HG03558 (cell line): ENCODE measurements around the gene INPP5J.
"Not testable (repeated sequence)": the region's sequence is repeated elsewhere in the genome, so short reads cannot be mapped to it uniquely, and the experiment has no call there.

Experiments used
- ATAC-seq: cut with Tn5 transposase; IDR thresholded peaks from one replicate; pipeline ENCODE4 v1.9.1; 2021; ENCODE audit warnings: moderate number of reproducible peaks; ENCODE audit not compliant: unreplicated experiment; ENCODE audit errors: extremely low read depth

INPP5J gene

DNA sequence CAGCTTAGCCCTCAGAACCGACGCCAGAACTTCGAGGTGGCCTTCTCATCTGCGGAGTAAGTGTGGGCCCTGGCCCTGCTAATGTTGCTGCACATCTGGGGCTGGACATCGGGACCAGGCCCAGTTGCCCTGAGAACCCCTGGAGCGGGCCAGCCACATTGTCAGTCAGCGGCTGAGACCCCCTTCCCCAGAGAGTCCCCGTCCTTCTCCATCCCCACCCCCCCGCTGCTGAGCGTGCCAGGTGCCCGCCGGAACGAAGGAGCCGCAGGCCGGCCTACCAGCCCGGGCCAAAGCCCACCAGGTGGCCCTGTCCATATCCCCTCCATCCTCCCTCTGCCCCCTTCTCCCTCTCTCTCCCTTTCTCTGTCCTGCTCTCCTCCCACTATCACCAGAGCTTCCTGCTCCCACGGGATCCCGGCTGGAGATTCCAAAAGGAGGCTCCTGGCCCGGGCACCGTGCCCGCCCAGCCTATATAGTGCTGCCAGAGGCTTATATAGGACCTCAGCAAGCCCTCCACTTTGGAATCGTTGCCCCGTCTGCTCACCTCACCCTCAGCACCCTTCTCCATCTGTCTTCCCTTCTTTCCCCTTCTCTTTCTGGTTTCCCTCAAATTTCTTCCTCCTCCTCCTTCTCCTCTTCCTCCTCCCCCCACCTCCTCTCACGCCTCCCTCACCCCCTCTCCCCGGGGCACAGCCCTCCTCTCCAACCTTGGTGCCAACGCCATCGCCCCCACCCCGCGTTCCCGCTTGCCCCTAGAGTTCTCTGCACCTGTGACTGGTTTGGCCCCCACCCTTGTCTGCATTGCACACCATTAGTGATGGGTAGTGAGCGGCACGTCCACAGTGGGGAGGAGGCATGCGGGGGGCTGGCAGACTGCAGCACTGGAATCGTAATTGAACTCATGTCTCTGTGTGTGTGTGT is 22.7 kb upstream of the INPP5J start:
- no peak for ATAC-seq

GRCh38 chr22:31100762-31101525 is 21.8 kb upstream of the INPP5J start:
- ATAC-seq: no peak

GRCh38 chr22:31102441-31103081 is 20.2 kb upstream of the INPP5J start:
- no peak for ATAC-seq

DNA sequence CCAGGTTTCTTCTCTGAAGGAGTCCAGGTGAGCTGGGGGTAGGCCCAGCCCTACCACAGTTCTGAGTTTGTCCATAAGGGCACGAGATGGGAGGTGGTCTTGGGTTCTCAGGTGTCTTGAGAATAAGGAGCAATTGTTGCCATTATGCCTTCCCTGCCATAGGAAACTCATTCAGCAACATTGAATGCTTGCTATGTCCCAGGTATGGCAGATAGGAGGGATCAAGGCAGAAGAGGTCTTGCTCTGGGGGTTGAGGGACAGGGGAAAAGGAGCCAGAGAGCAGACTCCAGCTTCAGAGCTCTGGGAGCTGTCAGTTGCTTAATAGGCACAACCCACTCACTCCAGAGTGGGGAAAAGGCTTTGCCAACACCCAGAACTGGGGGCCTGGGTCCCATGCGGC is 19.7 kb upstream of the INPP5J start:
- ATAC-seq: no peak

DNA sequence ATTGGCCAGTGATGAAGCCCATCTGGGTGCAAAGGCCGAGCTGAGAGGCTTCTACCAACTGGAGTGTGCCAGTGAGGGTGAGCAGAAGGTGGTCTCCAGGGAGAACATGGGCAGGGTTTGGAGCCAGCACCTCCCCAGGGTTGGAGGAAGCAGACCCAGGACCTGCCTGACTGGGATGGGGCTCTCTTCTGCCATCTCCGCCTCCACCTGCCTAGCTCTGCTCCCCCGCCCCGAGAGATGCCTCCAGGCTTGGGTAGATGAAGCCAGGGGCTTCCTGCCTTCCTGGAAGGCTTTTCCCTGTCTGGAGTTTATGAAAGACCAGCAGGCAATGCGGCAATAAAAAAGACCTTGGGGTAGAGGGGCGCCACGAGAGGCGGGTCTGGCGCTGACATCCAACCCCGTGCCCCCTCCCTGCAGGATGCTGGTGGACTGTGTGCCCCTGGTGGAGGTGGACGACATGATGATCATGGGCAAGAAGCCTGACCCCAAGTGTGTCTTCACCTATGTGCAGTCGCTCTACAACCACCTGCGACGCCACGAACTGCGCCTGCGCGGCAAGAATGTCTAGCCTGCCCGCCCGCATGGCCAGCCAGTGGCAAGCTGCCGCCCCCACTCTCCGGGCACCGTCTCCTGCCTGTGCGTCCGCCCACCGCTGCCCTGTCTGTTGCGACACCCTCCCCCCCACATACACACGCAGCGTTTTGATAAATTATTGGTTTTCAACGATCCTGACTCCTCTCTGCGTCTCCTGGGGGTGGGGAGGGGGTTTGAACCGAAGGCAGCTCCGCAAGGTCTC is 18.7 kb upstream of the INPP5J start:
- no peak for ATAC-seq

GRCh38 chr22:31104869-31105268 is 17.9 kb upstream of the INPP5J start:
- ATAC-seq: no peak

DNA sequence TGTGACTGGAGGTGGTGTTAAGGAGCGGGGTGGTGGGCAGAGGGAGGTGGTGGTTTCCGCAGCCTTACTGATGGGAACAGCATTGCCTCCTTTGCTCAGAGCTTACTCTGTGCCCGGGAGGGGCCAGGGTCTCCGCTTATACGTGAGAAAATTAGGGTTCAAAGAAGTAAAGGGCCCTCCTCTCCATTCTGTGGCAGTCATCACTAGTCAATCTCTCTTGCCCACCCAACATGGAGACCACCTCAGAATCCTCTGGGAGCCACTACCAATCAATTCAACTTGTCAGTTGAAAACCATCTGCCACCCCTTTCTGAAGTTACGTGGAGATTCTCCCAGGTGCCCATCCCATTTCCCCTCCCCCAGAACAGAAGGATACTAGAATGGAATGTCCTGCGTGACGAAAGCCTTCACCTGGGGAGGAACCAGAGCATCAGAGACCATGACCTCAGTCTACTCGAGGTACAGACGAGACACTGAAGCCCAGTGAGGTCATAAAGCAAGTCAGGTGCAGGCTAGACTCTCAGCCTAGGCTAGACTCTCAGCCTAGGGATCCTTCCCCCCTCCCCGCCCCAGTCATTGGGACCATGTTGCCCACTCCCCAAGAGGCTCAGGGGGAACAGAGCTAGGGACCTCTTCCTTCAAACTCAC is 17.4 kb upstream of the INPP5J start:
- no peak for ATAC-seq

- no peak for ATAC-seq
These were observed 16.7 kb upstream of the INPP5J start for GRCh38 chr22:31106001-31106571.

DNA sequence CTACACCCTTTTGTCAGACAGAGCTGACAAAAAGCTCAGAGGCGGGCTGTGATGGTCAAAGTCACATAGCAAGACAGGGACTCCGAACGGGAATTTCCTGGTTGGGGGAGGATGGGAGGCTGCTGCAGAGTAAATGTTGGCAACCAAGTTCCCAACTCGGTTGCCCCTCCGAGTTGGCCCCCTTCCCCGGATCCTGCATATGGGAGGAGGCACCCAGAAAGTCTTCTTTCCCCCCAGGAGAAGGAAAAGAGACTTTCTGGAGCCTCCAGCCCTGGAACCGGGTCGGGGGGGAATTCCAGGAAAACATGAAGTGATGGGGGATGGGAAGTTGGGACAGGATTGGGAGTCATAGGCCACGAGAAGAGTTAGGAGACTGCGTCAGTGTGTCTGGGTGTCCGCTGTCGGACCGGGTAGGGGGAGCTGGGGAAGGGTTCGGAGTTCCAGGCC is 16.0 kb upstream of the INPP5J start:
- ATAC-seq: no peak

DNA sequence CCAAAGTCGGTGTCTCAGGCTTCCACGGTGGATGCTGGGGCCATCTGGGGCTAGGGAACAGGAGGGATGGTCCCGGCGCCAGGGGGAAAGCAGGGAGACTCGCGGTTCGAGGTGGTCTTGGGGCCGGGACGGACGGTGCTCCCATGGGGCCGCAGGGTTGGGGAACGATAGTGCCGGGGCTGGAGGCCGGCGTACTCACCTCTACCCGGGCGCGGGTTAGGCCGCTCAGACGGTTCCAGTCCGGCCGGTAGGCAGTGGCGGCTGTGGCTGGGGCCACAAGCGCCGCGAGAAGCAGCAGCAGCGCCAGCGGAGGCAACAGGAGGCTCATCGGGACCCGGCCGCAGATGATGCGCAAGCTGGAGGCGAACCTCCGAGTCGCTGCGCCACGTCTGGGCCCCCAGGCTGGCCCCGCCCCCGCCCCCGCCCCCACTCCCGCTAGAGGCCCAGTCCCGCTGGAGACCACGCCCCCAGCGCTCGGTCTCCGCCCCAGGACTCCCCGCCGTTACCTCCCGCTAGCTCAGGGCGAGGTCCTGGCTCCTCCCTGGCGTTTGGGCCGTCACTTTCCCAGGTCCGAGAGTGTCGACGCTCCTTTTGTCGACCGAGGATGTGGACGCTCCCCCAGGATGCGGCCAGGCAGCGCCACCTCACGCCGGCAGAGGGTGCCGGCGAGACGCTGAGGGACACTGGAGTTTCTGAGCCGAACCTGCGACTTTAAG is 15.4 kb upstream of the INPP5J start, which contains the start of gene SELENOM:
TSS of gene SELENOM (minus strand) at position 391 of the 716 bp plus-strand sequence. CDS start at position 328, 63 bp downstream.
- no peak for ATAC-seq

DNA sequence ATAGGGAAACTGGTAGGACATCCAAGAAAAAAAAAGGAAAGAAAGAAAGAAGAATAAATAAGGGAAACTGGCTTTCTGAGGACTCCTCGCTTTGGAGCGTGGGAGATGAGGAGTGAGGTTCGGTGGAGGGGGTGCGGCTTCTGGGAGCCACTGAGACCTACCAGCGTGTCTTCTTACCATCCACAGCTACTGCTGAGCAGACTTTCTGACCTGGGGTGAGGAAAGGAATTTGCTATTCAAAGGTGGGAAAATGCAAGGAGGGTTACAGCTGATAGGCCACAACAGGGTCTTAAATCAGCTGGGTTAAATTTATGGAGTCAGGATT is 14.9 kb upstream of the INPP5J start:
- no peak for ATAC-seq

DNA sequence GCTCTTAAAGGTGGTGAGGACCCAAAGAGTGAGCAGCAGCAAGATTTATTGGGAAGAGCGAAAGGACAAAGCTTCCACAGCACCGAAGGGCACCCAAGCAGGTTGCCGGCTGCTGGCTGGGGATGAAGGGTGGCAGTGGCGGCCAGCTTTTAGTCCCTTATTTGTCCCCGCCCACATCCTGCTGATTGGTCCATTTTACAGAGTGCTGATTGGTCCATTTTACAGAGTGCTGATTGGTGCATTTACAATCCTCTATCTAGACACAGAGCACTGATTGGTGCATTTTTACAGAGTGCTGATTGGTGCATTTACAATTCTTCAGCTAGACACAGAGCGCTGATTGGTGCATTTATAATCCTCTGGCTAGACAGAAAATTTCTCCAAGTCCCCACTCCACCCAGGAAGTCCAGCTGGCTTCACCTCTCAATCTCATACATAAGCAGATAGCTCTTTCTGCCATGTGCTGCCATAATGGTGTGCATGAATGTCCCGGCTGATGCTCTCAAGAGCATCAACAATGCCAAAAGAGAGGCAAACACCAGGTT is 10.1 kb upstream of the INPP5J start:
- ATAC-seq: not testable (repeated sequence)

DNA sequence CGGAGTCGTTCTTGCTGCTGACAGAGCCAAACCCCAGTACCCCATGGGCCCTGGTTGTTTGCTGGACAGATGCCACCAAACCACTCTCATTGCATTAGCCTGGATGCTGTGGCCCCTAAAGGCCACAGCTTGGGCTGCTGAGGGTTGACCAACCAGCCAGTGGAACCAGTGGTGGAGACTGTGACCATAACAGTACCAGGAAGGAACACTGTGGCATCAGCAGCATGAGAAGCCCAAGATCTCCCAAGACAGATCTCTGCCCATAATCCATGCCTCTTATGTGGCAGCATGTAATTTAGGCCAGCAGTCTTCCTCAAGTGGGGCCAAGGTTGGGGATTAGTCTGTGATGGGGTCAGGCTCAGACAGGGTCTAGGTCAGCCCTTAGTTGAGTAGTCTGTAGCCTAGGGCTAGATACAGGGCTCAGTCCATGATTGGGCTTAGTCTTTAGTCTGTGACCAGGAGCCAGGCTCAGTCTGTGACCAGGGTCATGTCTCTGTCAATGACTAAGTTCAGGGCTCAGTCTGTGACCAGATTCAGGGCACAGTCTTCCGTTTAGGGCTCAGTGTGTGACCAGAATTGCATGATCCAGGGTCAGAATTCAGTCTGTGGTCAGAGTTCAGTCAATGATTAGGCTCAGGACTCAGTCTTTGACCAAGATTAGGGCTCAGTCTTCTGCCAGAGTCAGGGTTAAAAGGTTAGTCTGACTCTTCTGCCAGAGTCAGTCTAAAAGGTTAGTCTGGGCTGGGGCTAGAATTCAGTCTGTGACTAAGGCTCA is 4.5 kb upstream of the INPP5J start:
- ATAC-seq: no peak

DNA sequence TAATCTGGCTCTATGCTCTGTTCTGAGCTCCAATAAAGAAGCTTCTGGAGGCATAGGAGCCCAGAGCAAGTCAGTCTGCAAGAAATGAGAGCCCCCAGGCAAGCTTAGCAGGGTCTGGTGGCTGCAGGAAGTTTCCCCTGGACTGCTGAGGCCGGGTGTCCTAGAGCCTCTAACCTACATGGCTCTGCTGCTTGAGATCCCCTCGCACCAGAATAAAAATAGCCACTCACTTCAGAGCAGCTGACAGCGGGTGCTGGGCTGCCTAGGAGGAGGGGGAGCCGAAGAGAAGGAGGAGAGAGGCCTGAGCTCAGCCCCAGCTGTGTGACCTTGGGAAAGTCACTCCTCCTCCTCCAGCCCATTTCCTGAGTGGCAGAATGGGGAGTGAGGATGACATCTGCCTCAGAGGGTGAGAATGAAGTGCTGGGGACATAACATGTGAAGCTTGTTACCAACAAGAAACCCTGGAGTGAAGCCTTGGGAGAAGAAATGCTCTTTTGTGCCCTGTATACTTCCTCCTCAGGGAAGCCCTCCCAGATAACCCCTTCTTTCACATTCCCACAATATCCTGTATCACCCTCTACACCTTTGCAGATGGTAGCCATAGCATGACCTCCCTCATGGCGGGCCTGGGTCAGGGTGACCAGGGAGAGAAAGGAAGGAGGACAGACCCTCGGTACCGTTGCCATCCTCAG is 3.6 kb upstream of the INPP5J start:
- no peak for ATAC-seq

DNA sequence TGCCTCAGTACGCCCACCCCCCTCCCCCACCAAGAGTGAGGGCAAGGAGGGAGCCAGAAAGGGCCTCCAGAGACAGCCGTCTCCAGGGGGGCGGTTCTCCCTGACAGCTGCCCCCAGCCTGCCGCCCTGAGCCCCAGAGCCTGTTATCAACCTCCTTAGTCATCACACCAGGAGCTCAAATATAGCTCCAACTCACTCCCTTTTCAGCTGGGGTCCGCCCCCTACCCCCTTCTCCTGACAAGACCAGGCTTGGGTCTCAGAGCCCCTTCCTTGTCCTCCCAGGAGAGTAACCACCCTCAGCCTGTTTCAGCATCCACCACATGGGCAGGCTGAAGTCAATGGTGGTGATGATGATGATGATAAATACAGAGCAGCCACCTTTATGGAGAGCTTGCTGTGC is 2.5 kb upstream of the INPP5J start:
- ATAC-seq: no peak

DNA sequence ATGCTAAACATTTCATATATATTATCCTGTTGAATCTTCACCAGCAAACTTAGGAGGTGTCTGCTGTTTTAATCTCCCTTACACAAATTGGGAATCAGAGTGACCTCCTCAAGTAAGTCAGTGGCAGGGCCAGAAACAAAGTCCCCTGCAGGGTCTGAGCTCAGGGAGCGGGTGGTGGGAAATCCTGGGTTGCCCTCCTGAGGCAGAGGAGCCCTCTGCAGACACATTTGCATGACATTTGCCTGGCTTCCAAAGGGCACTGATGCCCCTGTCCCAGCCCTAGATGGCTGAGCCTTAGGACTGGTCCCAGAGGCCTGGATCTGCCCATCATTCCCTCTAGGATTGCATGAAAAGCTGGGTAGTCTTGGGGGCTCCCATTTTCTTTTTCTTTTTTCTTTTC is 2.1 kb upstream of the INPP5J start:
- no peak for ATAC-seq

DNA sequence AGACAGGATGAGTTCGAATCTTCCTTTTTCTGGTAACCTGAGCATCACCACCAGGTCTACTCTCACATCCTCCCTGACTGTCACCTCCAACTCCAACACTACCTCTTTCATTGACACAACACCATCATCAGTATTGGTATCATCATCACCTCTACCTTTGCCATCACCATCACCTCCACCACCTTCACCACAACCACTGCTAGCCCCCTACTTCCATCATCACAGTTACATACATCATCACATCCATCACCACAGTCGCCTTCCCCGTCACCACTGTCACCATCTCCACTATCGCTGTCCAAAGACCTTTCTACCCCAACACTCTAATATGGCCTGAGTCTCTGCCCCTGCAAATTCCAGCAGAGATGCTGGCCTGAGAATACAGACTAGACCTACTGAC is 1.4 kb upstream of the INPP5J start:
- ATAC-seq: no peak
